ENCODE data around the gene ZFP36L2. TPM values are rescaled to one million over a fixed set of nuclear protein-coding genes. Genes with fewer than 3 reads are reported as not detected.

Gene ZFP36L2
- polyA plus RNA-seq, 2 of the 4 experiments (the other 2 are of a cell fraction), result 10.5 to 17.3 TPM

GRCh38 chr2:43197588-43197896 is 28.9 kb downstream of the ZFP36L2 start:
- POLR2A ChIA-PET, result interaction anchor here (0.6 kb wide), 1 partner anchor 211 kb away, joined by 5 read pairs; no protein-coding TSS in a partner anchor
- 93% methylated on average over 5 of the region's 5 CpGs for WGBS (ENCODE audit: missing lambda C conversion rate)
- no peak for ATAC-seq
- no peak for FAIRE-seq
- Histone ChIP-seq H3K9me3 (no peaks in the 10 kb centered on the region), H3K4me1 (peaks cover 54% of the 10 kb centered on the region), H3K4me3 (no peak overlapping the region), H3K27ac (peak overlapping the region in 1 of 2 experiments; percentile 71; a peak in 3 of 6 replicates), H3K4me2 (no peak overlapping the region)
- no peak for DNase-seq (ENCODE audit: low read depth in 1 of 2, low spot score in 1 of 2)
- TF ChIP-seq CHD2 (IDR thresholded peaks at IDR 0.05; ENCODE audit: low read length, partially characterized antibody) (no peak), NPAS2 (CRISPR knock-in tag; IDR thresholded peaks at IDR 0.05; ENCODE audit: borderline replicate concordance) (no peak), CHD4 (IDR thresholded peaks at IDR 0.05; ENCODE audit: borderline replicate concordance) (no peak), GATA3 (IDR thresholded peaks at IDR 0.05; ENCODE audit: borderline replicate concordance) (no peak), NR3C1 (IDR thresholded peaks at IDR 0.05) (no peak), USF2 (IDR thresholded peaks at IDR 0.05) (no peak), MAX (IDR thresholded peaks at IDR 0.05) (no peak), SMC3 (IDR thresholded peaks at IDR 0.05) (no peak), FOSL2 (IDR thresholded peaks at IDR 0.05) (no peak), FOSL2 (CRISPR knock-in tag; IDR thresholded peaks at IDR 0.05) (no peak), PBX3 (IDR thresholded peaks at IDR 0.05) (no peak), RCOR1 (IDR thresholded peaks at IDR 0.05; ENCODE audit: low read depth, low read length) (no peak), JUNB (IDR thresholded peaks at IDR 0.05) (no peak), CBX8 (IDR thresholded peaks at IDR 0.05) (no peak)
- CTCF ChIA-PET, result interaction anchor here (1.1 kb wide), 1 partner anchor 30 kb away, joined by 5 read pairs; the partner anchor contains the start of gene ZFP36L2

- Histone ChIP-seq H3K4me3 (no peak overlapping the region), H3K4me1 (peaks cover 59% of the 10 kb centered on the region), H3K9me3 (no peaks in the 10 kb centered on the region), H3K27ac (peak overlapping the region in 1 of 2 experiments; percentile 71; a peak in 3 of 6 replicates), H3K4me2 (no peak overlapping the region)
- CTCF ChIA-PET, result interaction anchor here (1.1 kb wide), 1 partner anchor 30 kb away, joined by 5 read pairs; the partner anchor contains the start of gene ZFP36L2
- TF ChIP-seq FOXS1 (CRISPR knock-in tag; IDR thresholded peaks at IDR 0.05) (no peak), MAFK (IDR thresholded peaks at IDR 0.05; ENCODE audit: partially characterized antibody) (peak; percentile 94)
- no peak for FAIRE-seq
- DNase-seq (ENCODE audit: low read depth in 1 of 2, low spot score in 1 of 2), result no peak
- POLR2A ChIA-PET, result no interaction called here
- 83% methylated on average over 12 of the region's 12 CpGs for WGBS (ENCODE audit: missing lambda C conversion rate)
- no peak for ATAC-seq
These were observed 29.4 kb downstream of the ZFP36L2 start for GRCh38 chr2:43196768-43197587.

GRCh38 chr2:43194121-43194869 is 32.1 kb downstream of the ZFP36L2 start:
- FAIRE-seq (no peak), ATAC-seq (peak; percentile 78 to 83), DNase-seq (ENCODE audit: low read depth in 1 of 2, low spot score in 1 of 2) (peak; percentile 85 to 89)
- Histone ChIP-seq H3K4me1 (peaks cover 56% of the 10 kb centered on the region), H3K9me3 (no peaks in the 10 kb centered on the region), H3K27ac (peak overlapping the region; percentile 93 to 97), H3K4me2 (peak overlapping the region; percentile 89), H3K4me3 (peak overlapping the region; percentile 11; the same call in 1 of the 3 replicates)
- 10% methylated on average over 13 of the region's 13 CpGs for WGBS (ENCODE audit: missing lambda C conversion rate)
- POLR2A ChIA-PET, result interaction anchor here (1.5 kb wide), 1 partner anchor 32 kb away, joined by 5 read pairs; the partner anchor contains the start of gene ZFP36L2
- CTCF ChIA-PET, result interaction anchor here (0.9 to 2.1 kb wide), 4 partner anchors 9 to 62 kb away, joined by 3 to 10 read pairs (median 4); no protein-coding TSS in a partner anchor
- TF ChIP-seq FOSL2 (IDR thresholded peaks at IDR 0.05) (no peak), FOSL2 (CRISPR knock-in tag; IDR thresholded peaks at IDR 0.05) (no peak), CHD4 (IDR thresholded peaks at IDR 0.05; ENCODE audit: borderline replicate concordance) (no peak), ELK1 (IDR thresholded peaks at IDR 0.05; ENCODE audit: low read depth, low read length) (no peak), MAX (IDR thresholded peaks at IDR 0.05) (peak; percentile 13; the same call in 1 of the 2 replicates), POLR2A (IDR thresholded peaks at IDR 0.05; ENCODE audit: low read length) (peak; percentile 39), EHF (CRISPR knock-in tag; IDR thresholded peaks at IDR 0.05) (peak; percentile 53; the same call in 1 of the 2 replicates), RAD21 (conservative IDR thresholded peaks at IDR 0.05 in 1 of 2, IDR thresholded peaks at IDR 0.05 in 1 of 2) (0 out of 5 replicates have a peak, but pooled peaks of 1 of the 2 experiments have one; percentile 25), HDAC2 (IDR thresholded peaks at IDR 0.05) (no peak; the same call in 1 of the 2 replicates), ESRRA (IDR thresholded peaks at IDR 0.05; ENCODE audit: borderline replicate concordance, low read length) (peak; percentile 46; the same call in 1 of the 2 replicates), JUN (IDR thresholded peaks at IDR 0.05) (peak; percentile 23 to 45; a peak in 2 of 5 replicates), RCOR1 (IDR thresholded peaks at IDR 0.05; ENCODE audit: low read depth, low read length) (no peak), MAFK (IDR thresholded peaks at IDR 0.05; ENCODE audit: partially characterized antibody) (no peak), ZFP36 (IDR thresholded peaks at IDR 0.05; ENCODE audit: borderline replicate concordance, partially characterized antibody) (peak; percentile 49)

All from A549 (cell line).